MM.1S (cell line): ENCODE measurements around the gene MRPL45.

Experiments used
- CTCF ChIP-seq: fragments of 300-600 bp; sonication (generic); IDR thresholded peaks from 2 replicates; pipeline ENCODE4 v1.5.1; 2016; ENCODE audit warnings: antibody characterized with exemption, low read length, mixed read lengths
- EZH2 ChIP-seq: fragments of 300-600 bp; sonication (generic); optimal IDR thresholded peaks from 2 replicates; pipeline ENCODE3; 2017; ENCODE audit warnings: low read depth, mild to moderate bottlenecking, antibody characterized with exemption, low read length, mixed read lengths
- EZH2phosphoT487 ChIP-seq: fragments of 300-600 bp; sonication (generic); IDR thresholded peaks from 2 replicates; pipeline ENCODE4 v1.6.1; 2018; ENCODE audit warnings: antibody characterized with exemption, low read length

- no peak for TF ChIP-seq CTCF
- TF ChIP-seq EZH2phosphoT487: no peak
- TF ChIP-seq EZH2: no peak
These were observed 42.9 kb downstream of the MRPL45 start for GRCh38 chr17:38339891-38340290.
